ENCODE results near the gene MOK.

GRCh38 chr14:102250636-102251035, 54.3 kb downstream of the MOK start:
- no peak for TF ChIP-seq CTCF (IDR thresholded peaks at IDR 0.05)
- TF ChIP-seq POLR2A (IDR thresholded peaks at IDR 0.05), result no peak
- no peak for TF ChIP-seq POLR2AphosphoS5 (IDR thresholded peaks at IDR 0.05)

All from breast epithelium (tissue), 3 donors.